Measurements from ENCODE around the gene COPZ2.
"Not testable (repeated sequence)": the region's sequence is repeated elsewhere in the genome, so short reads cannot be mapped to it uniquely, and the experiment has no call there.

The COPZ2 gene, protein sequence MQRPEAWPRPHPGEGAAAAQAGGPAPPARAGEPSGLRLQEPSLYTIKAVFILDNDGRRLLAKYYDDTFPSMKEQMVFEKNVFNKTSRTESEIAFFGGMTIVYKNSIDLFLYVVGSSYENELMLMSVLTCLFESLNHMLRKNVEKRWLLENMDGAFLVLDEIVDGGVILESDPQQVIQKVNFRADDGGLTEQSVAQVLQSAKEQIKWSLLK

DNA sequence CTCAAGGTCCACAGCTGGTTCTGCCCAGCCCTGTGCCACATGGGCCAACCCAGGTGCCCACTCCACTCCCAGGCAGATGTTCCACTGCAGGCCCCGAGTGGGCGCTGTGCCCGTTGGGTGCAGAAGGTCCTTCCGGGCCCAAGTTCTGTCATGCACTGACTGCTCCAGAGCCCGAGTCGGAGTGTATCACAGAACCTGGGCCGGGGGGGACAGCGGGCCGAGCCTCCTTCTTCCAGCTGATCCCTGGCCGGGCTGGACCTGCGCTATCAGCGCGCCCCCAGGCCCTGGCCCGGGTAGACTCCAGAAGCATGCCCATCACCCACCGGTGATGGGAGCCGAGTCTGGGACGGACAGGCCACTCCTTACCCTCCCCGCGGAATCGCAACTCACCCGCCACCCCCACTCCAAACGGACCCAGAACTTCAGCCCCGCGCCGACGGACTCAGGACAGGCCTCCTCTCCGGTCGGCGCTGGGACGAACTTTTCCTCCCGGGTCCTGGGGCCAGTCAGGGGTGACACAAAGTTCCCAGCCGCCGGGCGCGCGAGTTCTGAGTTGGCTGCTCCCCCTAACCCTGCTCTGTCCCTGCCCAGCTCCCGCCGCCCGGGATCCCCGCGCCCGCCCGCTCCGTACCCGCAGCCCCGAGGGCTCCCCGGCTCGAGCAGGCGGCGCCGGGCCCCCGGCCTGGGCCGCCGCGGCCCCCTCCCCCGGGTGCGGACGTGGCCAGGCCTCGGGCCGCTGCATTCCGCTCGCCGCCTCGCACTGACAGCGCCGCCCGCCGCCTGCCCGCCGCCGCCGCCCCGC lies at the start of gene COPZ2:
Gene COPZ2 (minus strand): TSS at position 762 of the 802 bp plus-strand sequence. CDS start 20 bp downstream, at position 742.
- DNase-seq (ENCODE audit: low read depth): no peak

GRCh38 chr17:48084932-48085331 lies 47.3 kb upstream of the COPZ2 start:
- DNase-seq (ENCODE audit: low read depth): no peak

GRCh38 chr17:48081858-48082257 lies 44.3 kb upstream of the COPZ2 start:
- DNase-seq (ENCODE audit: low read depth): no peak

- DNase-seq (ENCODE audit: low read depth): not testable (repeated sequence)
These were observed 39.6 kb upstream of the COPZ2 start for GRCh38 chr17:48077152-48077551.

DNA sequence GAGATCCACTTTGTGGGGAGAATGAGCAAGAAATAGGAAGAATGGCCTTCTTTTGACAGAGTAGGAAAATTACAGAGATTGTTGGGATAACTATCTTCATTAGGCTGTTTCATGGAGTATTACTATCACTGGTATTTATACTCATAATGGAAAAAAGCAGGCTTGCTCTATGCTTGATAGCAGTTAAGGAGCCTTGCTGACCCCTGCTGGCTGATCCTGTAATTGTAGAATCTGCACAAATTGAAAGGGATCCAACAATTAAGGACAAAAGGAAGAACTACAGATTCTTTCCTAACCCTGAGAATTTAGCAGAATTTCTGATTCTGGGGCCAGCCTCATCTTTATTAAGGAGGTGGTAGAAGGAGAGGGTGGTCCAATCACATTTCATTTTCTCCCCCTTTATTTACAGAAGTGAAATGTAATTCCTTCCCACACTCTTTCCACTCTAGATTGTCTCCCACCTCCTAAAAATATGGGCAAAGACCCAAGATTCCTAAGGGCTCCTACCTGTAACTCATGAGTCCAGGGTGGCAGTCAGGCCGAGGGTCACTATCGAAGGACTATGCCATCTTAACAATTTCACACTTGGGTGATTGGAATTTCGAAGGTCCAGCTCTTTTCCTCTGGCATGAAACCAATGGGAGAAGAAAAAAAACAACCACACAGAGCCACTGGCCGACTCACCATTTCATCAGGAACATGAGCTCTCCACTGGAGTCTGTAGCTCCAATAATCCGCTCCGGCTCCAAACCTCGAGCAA lies 36.9 kb upstream of the COPZ2 start:
- no peak for DNase-seq (ENCODE audit: low read depth)

DNA sequence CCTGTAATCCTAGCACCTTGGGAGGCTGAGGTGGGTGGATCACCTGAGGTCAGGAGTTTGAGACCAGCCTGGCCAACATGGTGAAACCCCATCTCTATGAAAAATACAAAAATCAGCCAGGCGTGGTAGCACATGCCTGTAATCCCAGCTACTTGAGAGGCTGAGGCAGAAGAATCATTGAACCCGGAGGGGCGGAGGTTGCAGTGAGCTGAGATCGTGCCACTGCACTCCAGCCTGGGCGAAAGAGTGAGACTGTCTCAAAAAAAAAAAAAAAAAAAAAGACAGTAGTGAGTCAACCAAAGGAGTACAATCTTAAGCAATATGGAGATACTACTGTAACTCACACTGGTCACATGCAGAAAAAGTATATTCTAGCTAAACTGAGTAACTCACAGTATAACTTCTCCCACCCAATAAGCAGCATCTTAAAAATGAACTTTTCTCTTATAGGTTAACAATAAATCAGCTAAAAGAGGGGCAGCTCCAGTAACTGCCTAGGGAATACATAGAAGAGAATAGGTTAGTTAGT lies 36.0 kb upstream of the COPZ2 start:
- DNase-seq (ENCODE audit: low read depth): not testable (repeated sequence)

DNA sequence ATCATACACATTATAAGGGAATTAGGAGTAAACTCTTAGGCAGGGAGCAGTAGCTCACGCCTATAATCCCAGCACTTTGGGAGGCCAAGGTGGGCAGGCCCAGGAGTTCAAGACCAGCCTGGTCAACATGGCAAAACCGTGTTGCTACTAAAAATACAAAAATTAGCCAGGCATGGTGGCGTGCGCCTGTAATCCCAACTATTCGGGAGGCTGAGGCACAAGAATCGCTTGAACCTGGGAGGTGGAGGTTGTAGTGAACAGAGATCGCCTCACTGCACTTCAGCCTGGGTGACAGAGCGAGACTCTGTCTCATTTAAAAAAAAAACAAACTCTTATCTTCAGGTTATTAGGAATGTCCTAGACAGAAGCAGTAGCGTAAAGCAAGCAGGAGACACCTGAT lies 35.2 kb upstream of the COPZ2 start:
- not testable (repeated sequence) for DNase-seq (ENCODE audit: low read depth)

GRCh38 chr17:48071654-48072053 lies 34.1 kb upstream of the COPZ2 start:
- DNase-seq (ENCODE audit: low read depth): no peak

DNA sequence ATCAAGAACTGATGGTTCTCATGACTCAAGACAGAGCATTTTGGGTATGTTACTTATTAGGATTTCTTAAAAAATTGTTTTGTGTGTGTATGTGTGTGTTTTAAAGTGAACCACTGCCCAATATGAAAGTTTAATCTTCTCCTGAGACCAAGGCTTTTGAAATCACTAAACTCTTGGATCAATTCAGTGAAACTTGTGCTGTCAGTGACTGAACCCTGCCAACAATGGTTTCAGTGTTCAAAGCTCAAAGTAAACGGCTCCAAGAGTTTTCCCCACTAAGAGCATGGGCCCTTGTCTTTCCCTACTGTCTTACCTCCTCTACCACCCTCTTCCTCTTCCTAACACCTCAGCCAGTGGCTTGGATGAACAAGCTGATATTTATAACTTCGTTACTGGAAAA lies 32.6 kb upstream of the COPZ2 start:
- no peak for DNase-seq (ENCODE audit: low read depth)

GRCh38 chr17:48068491-48068961 lies 30.9 kb upstream of the COPZ2 start:
- no peak for DNase-seq (ENCODE audit: low read depth)

GRCh38 chr17:48067808-48068207 lies 30.2 kb upstream of the COPZ2 start:
- not testable (repeated sequence) for DNase-seq (ENCODE audit: low read depth)

- no peak for DNase-seq (ENCODE audit: low read depth)
These were observed 29.6 kb upstream of the COPZ2 start for GRCh38 chr17:48067245-48067644.

- no peak for DNase-seq (ENCODE audit: low read depth)
These were observed 29.1 kb upstream of the COPZ2 start for GRCh38 chr17:48066656-48067055.

DNA sequence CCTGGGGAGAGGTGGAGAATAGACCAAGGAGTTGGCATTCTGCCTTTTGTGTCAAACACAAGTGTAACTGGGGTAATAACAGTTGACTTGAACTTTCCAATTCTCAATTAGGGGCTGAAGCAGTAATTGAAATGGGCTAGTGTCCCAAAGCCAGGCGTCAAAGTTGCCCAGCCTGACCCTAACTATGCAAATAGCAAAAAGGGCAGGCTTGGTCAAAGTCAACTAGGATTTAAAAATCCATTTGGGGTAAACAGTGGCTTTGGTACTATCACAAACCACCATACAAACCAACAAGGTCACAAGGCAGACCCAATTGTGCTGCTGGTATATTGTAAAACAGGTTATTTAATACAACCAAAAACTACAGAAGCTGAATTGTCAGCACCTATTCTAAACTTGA lies 28.6 kb upstream of the COPZ2 start:
- DNase-seq (ENCODE audit: low read depth): no peak

- DNase-seq (ENCODE audit: low read depth): no peak
These were observed 27.0 kb upstream of the COPZ2 start for GRCh38 chr17:48064638-48065037.

- DNase-seq (ENCODE audit: low read depth): no peak
These were observed 24.7 kb upstream of the COPZ2 start for GRCh38 chr17:48062273-48062672.

DNA sequence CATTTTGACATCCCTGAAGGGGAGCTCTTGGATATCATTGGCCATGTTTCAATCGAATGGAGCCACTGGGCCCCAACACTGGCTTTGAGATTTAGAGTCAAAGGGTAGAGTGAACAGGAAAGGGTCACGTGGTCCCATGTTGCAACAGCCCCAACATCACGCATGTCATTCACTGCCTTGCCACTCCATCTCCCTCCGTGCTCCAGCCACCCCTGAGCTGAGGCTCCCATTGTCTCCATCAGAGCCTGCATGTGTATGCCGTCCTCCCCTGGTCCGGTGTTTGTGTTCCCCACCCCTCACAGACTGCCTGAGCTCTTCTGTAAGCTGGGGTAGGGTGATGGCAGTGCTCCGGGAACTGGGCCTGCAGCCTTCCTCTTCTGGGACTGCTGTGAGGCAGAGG lies 22.7 kb upstream of the COPZ2 start:
- no peak for DNase-seq (ENCODE audit: low read depth)

- no peak for DNase-seq (ENCODE audit: low read depth)
These were observed 21.6 kb upstream of the COPZ2 start for GRCh38 chr17:48059125-48059668.

DNA sequence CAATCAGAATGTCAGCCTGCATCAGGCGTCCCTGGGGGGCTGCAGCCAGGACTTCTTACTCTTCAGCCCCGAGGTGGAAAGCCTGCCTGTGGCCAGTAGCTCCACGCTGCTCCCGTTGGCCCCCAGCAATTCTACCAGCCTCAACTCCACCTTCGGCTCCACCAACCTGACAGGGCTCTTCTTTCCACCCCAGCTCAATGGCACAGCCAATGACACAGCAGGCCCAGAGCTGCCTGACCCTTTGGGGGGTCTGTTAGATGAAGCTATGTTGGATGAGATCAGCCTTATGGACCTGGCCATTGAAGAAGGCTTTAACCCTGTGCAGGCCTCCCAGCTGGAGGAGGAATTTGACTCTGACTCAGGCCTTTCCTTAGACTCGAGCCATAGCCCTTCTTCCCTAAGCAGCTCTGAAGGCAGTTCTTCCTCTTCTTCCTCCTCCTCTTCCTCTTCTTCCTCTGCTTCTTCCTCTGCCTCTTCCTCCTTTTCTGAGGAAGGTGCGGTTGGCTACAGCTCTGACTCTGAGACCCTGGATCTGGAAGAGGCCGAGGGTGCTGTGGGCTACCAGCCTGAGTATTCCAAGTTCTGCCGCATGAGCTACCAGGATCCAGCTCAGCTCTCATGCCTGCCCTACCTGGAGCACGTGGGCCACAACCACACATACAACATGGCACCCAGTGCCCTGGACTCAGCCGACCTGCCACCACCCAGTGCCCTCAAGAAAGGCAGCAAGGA lies 21.0 kb upstream of the COPZ2 start:
- DNase-seq (ENCODE audit: low read depth): no peak

- DNase-seq (ENCODE audit: low read depth): no peak
These were observed 20.0 kb upstream of the COPZ2 start for GRCh38 chr17:48057626-48058025.

- DNase-seq (ENCODE audit: low read depth): no peak
These were observed 19.3 kb upstream of the COPZ2 start for GRCh38 chr17:48056879-48057278.

Measured in non-pigmented ciliary epithelial cell (primary cell).